Upper lobe of left lung (tissue), 4 donors: ENCODE data around the gene F12.

Experiments
- EP300 ChIP-seq, 4 donors: sonication (generic); formaldehyde crosslinking; IDR thresholded peaks; one replicate each; pipeline ENCODE4 v1.5.1; 2017; ENCODE audit warnings: antibody characterized with exemption in 4 of 4, control low read depth in 2 of 4
- POLR2A ChIP-seq, 4 donors: fragments of 450-650 bp; IDR thresholded peaks; one replicate each; pipeline ENCODE4 v1.5.1; 2016 to 2017; ENCODE audit warnings: antibody characterized with exemption in 4 of 4, mild to moderate bottlenecking in 2 of 4
- POLR2AphosphoS5 ChIP-seq, 2 donors: sonication (generic); formaldehyde crosslinking; IDR thresholded peaks; one replicate each; pipeline ENCODE4 v1.5.1; 2017; ENCODE audit warnings: antibody characterized with exemption in 2 of 2
- TF ChIP-seq, protein P1 (sequence below), 6 experiments: fragments of 450-650 bp in 4 of 6; fragments of 200-600 bp in 2 of 6; sonication (generic) in 2 of 6; IDR thresholded peaks; one replicate each; pipeline ENCODE4 v1.5.1; 2016 to 2019; ENCODE audit warnings: antibody characterized with exemption in 6 of 6

DNA sequence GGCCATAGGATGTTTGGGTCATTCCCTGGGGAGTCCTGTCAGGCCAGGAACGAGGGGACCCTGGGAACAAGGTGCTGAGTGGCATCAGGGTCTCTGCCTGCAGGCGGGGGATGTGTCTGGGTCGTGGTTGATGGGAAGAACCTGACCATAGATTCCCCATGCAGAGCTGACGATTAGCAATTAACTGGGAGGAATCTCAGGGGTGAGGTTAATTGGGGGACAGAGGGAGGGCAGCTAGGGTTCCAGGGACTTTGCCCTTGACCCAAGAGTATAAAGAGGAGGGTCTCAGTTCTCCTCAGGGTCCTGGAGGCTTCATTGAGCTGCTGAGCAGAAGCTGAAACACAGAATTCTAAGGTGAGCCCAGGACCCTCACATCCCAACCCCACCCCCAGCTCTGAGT, 25.2 kb downstream of the F12 start, which contains the start of gene SLC34A1:
- no peak for TF ChIP-seq POLR2AphosphoS5 (IDR thresholded peaks at IDR 0.05)
- TF ChIP-seq, protein P1, sequence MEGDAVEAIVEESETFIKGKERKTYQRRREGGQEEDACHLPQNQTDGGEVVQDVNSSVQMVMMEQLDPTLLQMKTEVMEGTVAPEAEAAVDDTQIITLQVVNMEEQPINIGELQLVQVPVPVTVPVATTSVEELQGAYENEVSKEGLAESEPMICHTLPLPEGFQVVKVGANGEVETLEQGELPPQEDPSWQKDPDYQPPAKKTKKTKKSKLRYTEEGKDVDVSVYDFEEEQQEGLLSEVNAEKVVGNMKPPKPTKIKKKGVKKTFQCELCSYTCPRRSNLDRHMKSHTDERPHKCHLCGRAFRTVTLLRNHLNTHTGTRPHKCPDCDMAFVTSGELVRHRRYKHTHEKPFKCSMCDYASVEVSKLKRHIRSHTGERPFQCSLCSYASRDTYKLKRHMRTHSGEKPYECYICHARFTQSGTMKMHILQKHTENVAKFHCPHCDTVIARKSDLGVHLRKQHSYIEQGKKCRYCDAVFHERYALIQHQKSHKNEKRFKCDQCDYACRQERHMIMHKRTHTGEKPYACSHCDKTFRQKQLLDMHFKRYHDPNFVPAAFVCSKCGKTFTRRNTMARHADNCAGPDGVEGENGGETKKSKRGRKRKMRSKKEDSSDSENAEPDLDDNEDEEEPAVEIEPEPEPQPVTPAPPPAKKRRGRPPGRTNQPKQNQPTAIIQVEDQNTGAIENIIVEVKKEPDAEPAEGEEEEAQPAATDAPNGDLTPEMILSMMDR (IDR thresholded peaks at IDR 0.05): no peak
- TF ChIP-seq POLR2A (IDR thresholded peaks at IDR 0.05): no peak
- TF ChIP-seq EP300 (IDR thresholded peaks at IDR 0.05): no peak
